ENCODE measurements around the gene DISC1.

The DISC1 gene

DNA sequence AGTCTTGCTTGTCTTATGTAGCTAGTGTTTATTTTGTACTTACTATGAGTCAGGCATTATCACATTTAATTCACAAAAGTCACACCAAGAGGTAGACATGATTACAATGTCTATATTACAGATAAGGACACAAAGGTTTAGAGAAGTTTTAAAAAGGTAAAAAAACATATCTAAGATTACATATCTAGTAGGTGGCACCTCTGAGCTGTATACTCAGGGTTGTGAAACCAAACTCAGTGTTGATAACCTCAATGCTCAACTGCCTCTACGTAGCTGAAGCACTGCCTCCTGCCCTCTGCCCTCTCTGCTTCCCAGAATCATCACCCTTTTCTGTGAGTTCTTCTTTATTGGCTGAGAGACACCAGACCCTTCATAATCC is 431.3 kb downstream of the DISC1 start:
- DNase-seq: no peak

DNA sequence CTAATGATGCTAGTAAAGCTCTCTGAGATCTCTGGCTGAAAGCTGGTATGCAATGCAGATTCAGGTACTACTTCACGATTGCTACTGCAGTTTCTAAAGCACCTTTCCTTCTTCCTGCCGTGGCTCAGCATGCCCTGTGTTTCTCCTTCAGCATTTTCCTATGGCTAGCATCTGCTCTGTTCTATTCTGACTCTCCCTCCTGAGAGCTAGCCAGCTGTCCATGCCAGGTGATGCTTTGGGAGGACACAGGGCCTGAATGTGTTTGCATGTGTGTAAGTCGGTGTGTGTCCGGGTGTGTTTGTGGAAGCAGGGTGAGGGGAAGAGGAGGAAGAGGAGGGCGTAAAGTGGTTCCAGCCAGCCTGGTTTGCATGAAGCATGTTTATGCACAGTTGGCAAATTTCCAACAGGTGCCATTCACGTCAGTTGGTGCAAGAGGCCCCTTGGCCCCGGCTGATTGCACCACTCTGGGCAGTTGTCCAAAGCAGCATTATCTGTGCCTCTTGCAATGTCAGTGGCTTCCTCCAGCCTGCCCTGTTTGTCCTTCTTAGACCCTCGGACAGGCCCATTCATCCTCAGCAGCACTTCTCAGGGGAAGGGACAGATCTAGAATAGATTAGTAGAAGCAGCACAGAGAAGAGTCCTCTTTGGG is 433.3 kb downstream of the DISC1 start:
- DNase-seq: no peak

DNA sequence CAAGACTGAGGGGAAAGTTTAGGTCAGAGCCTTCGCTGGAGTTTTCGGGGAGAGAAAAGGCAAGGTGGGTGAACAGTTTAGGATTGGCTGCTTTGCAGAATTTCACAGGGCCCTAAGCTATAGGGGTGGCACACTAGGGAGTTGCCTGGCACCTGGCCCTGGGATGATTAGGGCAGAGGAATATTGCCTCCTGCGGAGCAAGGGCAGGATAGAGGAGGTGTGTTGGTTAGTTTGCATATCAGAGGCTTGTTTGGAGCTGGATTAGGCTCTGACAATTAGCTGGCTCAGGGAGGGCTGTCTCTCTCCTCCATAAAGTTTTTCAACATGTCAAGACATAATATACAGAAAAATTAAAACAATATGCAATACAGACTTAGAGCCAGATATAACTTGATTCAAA is 436.4 kb downstream of the DISC1 start:
- no peak for DNase-seq

DNA sequence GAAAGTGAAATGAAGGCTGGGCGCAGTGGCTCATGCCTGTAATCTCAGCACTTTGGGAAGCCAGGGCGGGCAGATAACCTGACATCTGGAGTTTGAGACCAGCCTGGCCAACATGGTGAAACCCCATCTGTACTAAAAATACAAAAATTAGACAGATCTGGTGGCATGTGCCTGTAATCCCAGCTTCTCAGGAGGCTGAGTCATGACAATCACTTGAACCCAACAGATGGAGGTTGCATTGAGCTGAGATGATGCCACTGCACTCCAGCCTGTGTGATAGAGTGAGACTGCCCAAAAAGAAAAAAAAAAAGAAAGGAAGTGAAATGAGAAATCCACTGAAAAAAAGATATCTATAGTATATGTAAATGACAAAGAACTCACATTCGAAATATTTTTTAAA is 439.9 kb downstream of the DISC1 start:
- DNase-seq: no peak

DNA sequence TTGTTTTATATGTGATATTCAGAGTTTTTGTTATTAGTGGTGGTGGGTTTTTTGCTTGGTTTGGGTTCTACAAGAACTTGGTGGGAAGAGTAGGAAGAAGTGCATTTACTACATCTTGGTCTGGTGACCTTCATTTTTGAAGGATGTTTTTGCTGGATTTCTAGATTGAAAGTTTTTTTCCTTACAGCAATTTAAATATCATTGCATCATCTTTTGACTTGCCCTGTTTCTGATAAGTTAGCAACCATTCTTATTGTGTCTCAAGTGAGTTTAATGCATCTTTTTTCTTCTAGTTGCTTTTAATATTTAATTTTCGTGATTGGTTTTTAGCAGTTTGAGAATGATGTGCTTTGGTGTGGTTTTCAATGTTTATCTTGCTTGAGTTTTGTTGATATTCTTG is 447.7 kb downstream of the DISC1 start:
- no peak for DNase-seq

DNA sequence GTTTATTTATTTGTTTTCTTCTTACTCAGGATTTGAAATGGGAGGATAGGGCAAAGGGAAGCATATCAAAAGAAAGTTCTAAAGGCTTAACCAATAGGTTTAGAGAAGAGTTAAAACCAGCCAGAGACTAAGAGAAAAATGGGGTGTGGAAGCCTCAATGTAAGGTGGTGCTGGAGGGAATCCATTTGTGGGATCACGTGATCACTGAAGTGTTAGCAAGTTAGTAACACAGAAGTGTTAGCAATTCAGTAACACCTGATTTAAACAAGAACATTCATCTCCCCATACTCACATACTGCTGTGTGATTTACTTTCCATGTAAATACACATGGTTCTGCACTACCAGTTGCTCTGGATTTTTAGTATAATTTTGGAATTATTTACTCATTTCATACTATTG is 451.2 kb downstream of the DISC1 start:
- DNase-seq: no peak

DNA sequence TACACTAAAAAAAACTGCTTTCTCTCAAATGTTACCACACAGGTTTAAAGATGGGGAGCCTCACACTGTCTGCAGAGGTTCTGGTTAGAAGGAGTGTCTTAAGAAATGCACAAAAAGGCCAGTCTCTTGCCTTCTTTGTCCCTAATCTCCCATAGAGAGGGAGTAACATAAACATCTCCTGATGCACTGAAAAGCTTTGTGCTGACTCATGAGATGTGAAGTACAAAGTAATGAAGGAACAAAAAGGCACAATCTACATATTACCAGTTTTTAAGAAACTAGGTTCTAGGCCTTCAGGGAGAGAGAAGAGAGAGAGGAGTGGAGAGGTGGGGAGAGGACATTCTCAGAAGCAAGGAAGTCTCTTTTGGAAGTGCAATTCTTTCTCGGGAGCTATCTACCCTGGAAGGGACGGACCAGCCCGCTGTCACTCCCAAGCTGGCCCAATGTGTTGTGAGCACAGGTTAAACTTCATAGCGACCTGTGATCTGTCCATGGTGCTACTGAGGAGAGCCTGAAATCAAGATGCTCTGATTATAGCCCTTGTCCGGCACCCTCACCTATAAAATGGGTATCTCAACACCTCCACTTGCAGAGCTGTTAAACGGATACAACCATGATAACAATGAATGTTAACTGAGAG is 458.1 kb downstream of the DISC1 start:
- no peak for DNase-seq

DNA sequence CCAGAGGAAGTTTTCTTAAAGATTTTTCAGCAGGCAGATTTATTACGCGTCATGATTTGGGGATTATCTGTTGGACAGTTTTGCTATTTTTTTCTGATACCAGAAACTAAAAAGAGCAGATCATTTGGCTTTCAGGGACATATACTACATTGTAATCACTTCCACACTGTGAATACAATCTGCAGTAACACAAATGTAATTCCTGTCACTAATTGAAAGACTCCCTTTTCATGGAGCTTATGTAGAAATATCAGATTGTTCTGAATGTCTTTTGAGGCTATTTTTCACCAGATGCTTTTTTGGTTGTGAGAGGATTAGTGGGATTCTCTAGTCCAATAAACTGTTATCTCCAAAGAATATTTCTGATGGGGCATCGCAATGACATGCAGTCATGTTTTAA is 464.2 kb downstream of the DISC1 start:
- no peak for DNase-seq

All from NCI-H226 (cell line).